Subcutaneous abdominal adipose tissue (tissue), 5 donors: ENCODE results near the gene PRSS38.

Experiments used
- H3K27ac ChIP-seq: one replicate; pipeline ENCODE4 v1.7.0; 2013; ENCODE audit warnings: low read depth, mild to moderate bottlenecking, inconsistent platforms, low read length, moderate library complexity
- H3K27me3 ChIP-seq, 5 donors: one replicate each; pipeline ENCODE4 v1.7.0; 2013; ENCODE audit warnings: low read length in 5 of 5, inconsistent platforms in 1 of 5; ENCODE audit not compliant: control insufficient read depth in 5 of 5, insufficient read depth in 4 of 5
- H3K36me3 ChIP-seq, 5 donors: one replicate each; pipeline ENCODE4 v1.7.0; 2013; ENCODE audit warnings: low read length in 5 of 5; ENCODE audit not compliant: control insufficient read depth in 5 of 5, insufficient read depth in 5 of 5
- H3K4me1 ChIP-seq, 5 donors: one replicate each; pipeline ENCODE4 v1.7.0; 2013; ENCODE audit warnings: low read length in 5 of 5, mild to moderate bottlenecking in 3 of 5, moderate library complexity in 1 of 5; ENCODE audit not compliant: control insufficient read depth in 5 of 5, insufficient read depth in 5 of 5
- H3K4me3 ChIP-seq, 5 donors: one replicate each; pipeline ENCODE4 v1.7.0; 2013; ENCODE audit warnings: low read length in 5 of 5, low read depth in 1 of 5
- H3K9ac ChIP-seq, 5 donors: one replicate each; pipeline ENCODE4 v1.7.0; 2013; ENCODE audit warnings: low read length in 5 of 5, mild to moderate bottlenecking in 4 of 5, moderate library complexity in 3 of 5
- H3K9me3 ChIP-seq, 5 donors: one replicate each; pipeline ENCODE4 v1.7.0; 2013; ENCODE audit warnings: low read length in 5 of 5; ENCODE audit not compliant: control insufficient read depth in 5 of 5
- donor health status: healthy.
- donor health status: healthy.
- donor health status: healthy.
- donor health status: healthy.
- donor health status: healthy.

PRSS38 gene

GRCh38 chr1:227884370-227885134 is 69.1 kb downstream of the PRSS38 start:
- Histone ChIP-seq H3K9ac (no peak overlapping the region), H3K27ac (no peak overlapping the region), H3K27me3 (peaks cover 0 to 30% (median 12%) of the 10 kb centered on the region in 5 donors), H3K9me3 (no peaks in the 10 kb centered on the region), H3K4me1 (peaks cover 0 to 27% (median 20%) of the 10 kb centered on the region in 5 donors), H3K4me3 (no peak overlapping the region), H3K36me3 (no peaks in the 10 kb centered on the region)

GRCh38 chr1:227885135-227885647 is 69.7 kb downstream of the PRSS38 start:
- Histone ChIP-seq H3K9ac (no peak overlapping the region), H3K9me3 (no peaks in the 10 kb centered on the region), H3K4me3 (no peak overlapping the region), H3K36me3 (no peaks in the 10 kb centered on the region), H3K4me1 (peaks cover 0 to 27% (median 20%) of the 10 kb centered on the region in 5 donors), H3K27me3 (peaks cover 0 to 30% (median 12%) of the 10 kb centered on the region in 5 donors), H3K27ac (no peak overlapping the region)

DNA sequence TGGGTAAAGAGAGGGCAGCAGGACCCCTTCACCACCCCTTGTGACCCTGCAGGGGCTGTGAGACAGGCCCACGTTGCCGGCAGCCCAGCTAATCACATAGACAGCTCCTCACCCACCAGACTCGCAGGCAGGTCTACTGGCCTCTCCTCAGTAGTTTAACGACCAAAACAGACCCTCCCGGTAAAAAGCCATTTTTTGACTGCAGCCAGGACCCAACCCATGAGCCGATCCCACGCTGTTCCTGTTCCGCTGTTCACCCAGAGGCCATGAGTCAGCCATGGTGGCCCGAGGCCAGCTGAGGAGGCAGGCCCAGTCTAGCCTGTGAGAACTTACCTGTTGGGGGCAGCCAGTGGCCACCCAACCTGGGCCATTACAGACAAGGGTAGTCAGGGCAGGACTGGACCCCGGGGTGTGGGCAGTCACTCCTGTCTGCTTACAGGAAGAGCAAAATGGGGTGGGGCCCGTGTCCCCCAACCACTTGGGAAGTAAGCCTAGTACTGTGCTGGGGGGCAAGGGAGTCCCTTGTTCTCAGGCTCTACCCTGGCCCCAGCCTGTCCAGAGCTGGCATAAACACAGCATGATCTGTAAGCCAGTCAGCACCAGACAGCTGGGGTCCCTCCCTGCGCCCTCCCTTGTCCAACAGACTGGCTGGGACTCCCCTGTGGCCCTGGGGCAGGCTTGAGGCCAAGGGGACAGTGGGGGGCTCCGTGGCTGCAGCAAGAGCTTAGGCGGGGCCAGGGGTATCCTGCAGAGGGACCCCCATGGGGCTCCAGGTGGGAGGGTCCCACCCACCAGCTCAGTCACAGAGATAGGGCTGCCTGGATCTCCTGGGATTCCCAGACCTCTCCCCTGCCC is 70.4 kb downstream of the PRSS38 start:
- Histone ChIP-seq H3K9me3 (no peaks in the 10 kb centered on the region), H3K27ac (no peak overlapping the region), H3K4me3 (no peak overlapping the region), H3K9ac (no peak overlapping the region), H3K27me3 (peaks cover 0 to 35% (median 12%) of the 10 kb centered on the region in 5 donors), H3K36me3 (no peaks in the 10 kb centered on the region), H3K4me1 (peaks cover 0 to 27% (median 20%) of the 10 kb centered on the region in 5 donors)

DNA sequence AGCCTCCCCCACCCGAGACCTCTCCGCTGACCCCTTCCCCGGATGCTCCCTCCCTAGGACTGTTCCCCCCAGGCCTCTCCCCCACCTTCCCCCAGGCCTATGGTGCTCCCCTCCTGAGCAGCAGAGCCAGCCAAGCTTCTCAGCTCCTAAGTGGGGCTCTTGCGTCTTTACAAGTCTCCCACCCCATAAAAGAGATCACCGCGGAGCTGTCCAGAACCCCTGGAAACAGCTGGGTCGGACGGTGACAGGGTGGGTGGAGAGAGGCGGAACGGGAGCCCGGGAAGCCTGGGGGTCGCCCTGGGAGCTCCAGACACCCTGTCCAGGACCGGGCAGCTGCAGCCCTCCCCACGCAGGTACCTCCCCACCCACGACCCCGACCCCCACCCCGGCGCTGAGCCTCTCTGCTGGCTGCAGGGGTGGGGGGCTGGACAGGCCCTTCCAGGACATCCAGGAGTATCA is 71.1 kb downstream of the PRSS38 start:
- Histone ChIP-seq H3K9me3 (no peaks in the 10 kb centered on the region), H3K27ac (no peak overlapping the region), H3K4me3 (peak overlapping the region; percentile 44 to 77 (median 55)), H3K9ac (peak overlapping the region in 1 of 5 donors; percentile 65), H3K36me3 (no peaks in the 10 kb centered on the region), H3K27me3 (peaks cover 0 to 35% (median 12%) of the 10 kb centered on the region in 5 donors), H3K4me1 (peaks cover 0 to 27% (median 20%) of the 10 kb centered on the region in 5 donors)

DNA sequence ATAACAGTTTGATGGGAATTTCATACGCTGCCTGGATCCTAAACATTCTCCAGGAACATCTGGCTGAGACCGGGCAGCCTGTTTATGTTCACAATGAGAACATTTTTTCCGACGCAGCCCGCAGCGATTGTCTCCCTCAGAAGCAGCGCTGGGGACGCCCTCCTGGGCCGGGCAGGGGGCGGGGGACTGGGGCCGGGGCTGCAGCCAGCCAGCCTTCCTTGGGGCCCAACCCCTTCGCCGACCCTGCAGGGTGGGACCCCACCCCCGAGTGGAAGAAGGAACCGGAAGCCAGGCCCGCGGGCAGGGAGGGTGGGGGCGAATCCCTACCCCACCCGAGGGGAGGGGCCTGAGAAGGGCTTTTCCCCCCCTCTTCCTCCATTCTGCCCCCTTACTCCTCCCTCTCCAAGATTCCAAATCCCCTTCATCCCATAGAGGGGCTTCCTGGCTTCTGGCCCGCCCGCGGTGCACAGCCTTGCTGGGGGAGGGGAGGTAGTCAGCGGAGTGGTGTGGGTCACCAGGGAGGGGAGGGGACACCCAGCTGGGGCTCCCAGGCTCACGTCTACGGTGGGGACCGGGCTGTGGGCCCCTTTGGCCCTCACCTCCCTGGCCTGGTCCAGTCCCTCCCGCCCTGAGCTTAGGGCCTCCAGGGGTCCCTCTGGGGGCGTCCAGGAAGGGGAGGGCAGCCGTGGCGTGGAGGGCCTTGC is 71.7 kb downstream of the PRSS38 start:
- Histone ChIP-seq H3K4me1 (peaks cover 0 to 27% (median 20%) of the 10 kb centered on the region in 5 donors), H3K27me3 (peaks cover 0 to 39% (median 12%) of the 10 kb centered on the region in 5 donors), H3K9ac (peak overlapping the region in 1 of 5 donors; percentile 65), H3K4me3 (peak overlapping the region; percentile 44 to 77 (median 55)), H3K36me3 (no peaks in the 10 kb centered on the region), H3K9me3 (no peaks in the 10 kb centered on the region), H3K27ac (no peak overlapping the region)

DNA sequence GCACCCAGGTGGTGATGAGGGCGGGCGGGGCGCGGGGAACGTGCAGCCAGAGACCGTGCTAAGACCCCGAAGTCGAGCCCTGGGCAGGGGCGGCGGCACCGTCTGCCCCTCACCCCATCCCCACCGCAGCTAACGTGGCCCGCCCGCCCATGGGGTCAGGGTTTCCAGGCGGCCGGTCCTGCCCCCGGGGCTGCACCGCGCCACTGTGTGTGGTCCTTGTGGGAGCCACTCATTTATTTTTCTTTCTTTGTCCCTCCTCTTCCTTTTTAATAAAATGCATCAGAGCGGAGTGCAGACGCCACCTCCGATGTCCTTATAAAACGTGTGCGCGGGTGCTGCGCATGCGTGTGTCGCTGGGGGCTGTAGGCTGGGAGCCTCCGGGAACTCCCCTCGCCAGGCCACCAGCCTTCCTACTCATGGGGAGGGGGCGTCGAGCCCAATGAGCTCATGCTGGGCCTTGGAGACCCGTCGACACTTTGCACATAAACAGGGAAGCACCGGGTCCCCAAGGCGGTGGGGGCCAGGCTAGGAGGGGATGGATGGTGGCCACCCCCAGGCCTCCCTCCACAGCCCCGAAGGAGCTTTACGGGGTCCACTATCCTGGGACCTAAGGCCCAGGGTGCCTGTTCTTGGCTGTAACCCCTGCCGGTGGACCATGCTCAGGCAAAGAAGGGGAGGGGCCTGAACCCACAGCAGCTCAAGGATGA is 72.4 kb downstream of the PRSS38 start:
- no peak overlapping the region for H3K27ac ChIP-seq
- H3K9ac ChIP-seq = peak overlapping the region in 1 of 5 donors; percentile 65
- H3K9me3 ChIP-seq = no peaks in the 10 kb centered on the region
- peaks cover 0 to 27% (median 20%) of the 10 kb centered on the region in 5 donors for H3K4me1 ChIP-seq
- peaks cover 0 to 39% (median 12%) of the 10 kb centered on the region in 5 donors for H3K27me3 ChIP-seq
- no peaks in the 10 kb centered on the region for H3K36me3 ChIP-seq
- H3K4me3 ChIP-seq = peak overlapping the region in 4 of 5 donors; percentile 45 to 77 (median 56)

- H3K36me3 ChIP-seq = no peaks in the 10 kb centered on the region
- H3K27me3 ChIP-seq = peaks cover 0 to 39% (median 12%) of the 10 kb centered on the region in 5 donors
- H3K4me3 ChIP-seq = no peak overlapping the region
- H3K27ac ChIP-seq = no peak overlapping the region
- peaks cover 0 to 27% (median 20%) of the 10 kb centered on the region in 5 donors for H3K4me1 ChIP-seq
- no peak overlapping the region for H3K9ac ChIP-seq
- no peaks in the 10 kb centered on the region for H3K9me3 ChIP-seq
Measured at GRCh38 chr1:227888404-227889046, 73.0 kb downstream of the PRSS38 start.

- Histone ChIP-seq H3K27ac (no peak overlapping the region), H3K9me3 (no peaks in the 10 kb centered on the region), H3K36me3 (no peaks in the 10 kb centered on the region), H3K27me3 (peaks cover 0 to 38% (median 8%) of the 10 kb centered on the region in 5 donors), H3K9ac (no peak overlapping the region), H3K4me1 (peaks cover 0 to 27% (median 20%) of the 10 kb centered on the region in 5 donors), H3K4me3 (no peak overlapping the region)
Measured at GRCh38 chr1:227889047-227889862, 73.8 kb downstream of the PRSS38 start.
